Cerebellar cortex (tissue), 1 donor: Measurements from ENCODE around the gene TP53TG3E.
"Not testable (repeated sequence)": the region's sequence is repeated elsewhere in the genome, so short reads cannot be mapped to it uniquely, and the experiment has no call there.

ENCODE experiments used
- DNase-seq: peaks from one replicate; pipeline ENCODE4 v3.0.0-alpha.2; 2015; ENCODE audit warnings: low spot score

TP53TG3E gene, protein sequence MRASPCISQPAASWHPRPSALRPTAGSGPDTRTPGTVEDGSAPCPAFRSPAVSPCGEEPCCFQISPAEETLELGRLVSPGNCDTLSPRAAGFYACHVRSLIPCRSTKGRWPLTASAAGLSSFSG

DNA sequence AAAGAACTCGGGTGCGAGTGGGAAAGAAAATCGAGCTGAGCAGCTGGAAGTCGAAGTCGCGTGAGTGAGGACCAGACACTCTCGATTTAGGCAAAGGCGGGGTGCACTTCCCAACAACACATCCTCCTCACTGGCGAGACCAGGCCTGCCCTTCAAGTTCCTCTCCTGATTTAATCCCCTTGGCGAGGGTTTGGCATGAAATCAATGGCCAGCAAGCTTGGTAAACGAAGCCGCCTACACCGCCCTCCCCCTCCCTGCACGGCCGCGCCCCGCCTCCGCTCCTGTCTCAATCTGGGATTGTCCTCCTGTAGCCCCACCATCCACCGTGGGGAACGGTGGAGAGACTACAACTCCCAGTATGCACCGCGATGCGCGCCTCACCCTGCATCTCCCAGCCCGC, at the start of gene TP53TG3E:
TSS of gene TP53TG3E (plus strand) at position 301 of the 400 bp plus-strand sequence. CDS start at position 369, 68 bp downstream.
- DNase-seq: not testable (repeated sequence)

DNA sequence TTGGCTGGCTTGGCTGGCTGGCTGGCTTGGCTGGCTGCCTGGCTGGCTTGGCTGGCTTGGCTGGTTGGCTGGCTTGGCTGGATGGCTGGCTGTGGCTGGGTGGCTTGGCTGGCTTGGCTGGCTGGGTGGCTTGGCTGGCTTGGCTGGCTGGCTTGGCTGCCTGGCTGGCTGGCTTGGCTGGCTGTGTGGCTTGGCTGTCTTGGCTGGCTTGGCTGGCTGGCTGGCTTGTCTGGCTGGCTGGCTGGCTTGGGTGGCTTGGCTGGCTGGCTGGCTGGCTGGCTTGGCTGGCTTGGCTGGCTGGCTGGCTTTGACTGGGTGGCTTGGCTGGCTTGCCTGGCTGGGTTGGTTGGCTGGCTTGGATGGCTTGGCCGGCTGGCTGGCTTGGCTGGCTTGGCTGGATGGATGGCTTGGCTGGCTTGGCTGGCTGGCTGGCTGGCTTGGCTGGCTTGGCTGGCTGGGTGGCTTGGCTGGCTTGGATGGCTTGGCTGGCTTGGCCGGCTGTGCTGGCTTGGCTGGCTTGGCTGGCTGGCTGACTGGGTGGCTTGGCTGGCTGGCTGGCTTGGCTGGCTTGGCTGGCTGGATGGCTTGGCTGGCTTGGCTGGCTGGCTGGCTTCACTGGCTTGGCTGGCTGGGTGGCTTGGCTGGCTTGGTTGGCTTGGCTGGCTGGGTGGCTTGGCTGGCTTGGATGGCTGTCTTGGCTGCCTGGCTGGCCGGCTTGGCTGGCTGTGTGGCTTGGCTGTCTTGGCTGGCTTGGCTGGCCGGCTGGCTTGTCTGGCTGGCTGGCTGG, 32.3 kb downstream of the TP53TG3E start:
- DNase-seq: not testable (repeated sequence)

GRCh38 chr16:33337627-33338542, 33.8 kb downstream of the TP53TG3E start:
- DNase-seq: not testable (repeated sequence)

GRCh38 chr16:33338543-33338951, 34.4 kb downstream of the TP53TG3E start:
- DNase-seq: not testable (repeated sequence)

- not testable (repeated sequence) for DNase-seq
These were observed 35.3 kb downstream of the TP53TG3E start for GRCh38 chr16:33339093-33340061.
